ENCODE measurements around the gene CLDN1. TPM values are rescaled to one million over a fixed set of nuclear protein-coding genes. Genes with fewer than 3 reads are reported as not detected.
"Not testable (repeated sequence)": the region's sequence is repeated elsewhere in the genome, so short reads cannot be mapped to it uniquely, and the experiment has no call there.

CLDN1 gene
- total RNA-seq, 1 experiment from 2014 or later: 0.14 TPM

- no peak for DNase-seq (ENCODE audit: low spot score)
Measured at GRCh38 chr3:190293621-190294020, 28.6 kb downstream of the CLDN1 start.

GRCh38 chr3:190291994-190292584 is 30.2 kb downstream of the CLDN1 start:
- no peak for DNase-seq (ENCODE audit: low spot score)

- DNase-seq (ENCODE audit: low spot score): no peak
Measured at GRCh38 chr3:190289989-190290388, 32.3 kb downstream of the CLDN1 start.

GRCh38 chr3:190288836-190289235 is 33.4 kb downstream of the CLDN1 start:
- no peak for DNase-seq (ENCODE audit: low spot score)

GRCh38 chr3:190286014-190286413 is 36.2 kb downstream of the CLDN1 start:
- DNase-seq (ENCODE audit: low spot score): no peak

- no peak for DNase-seq (ENCODE audit: low spot score)
Measured at GRCh38 chr3:190281308-190282051, 40.8 kb downstream of the CLDN1 start.

- DNase-seq (ENCODE audit: low spot score): no peak
Measured at GRCh38 chr3:190279690-190280089, 42.6 kb downstream of the CLDN1 start.

- DNase-seq (ENCODE audit: low spot score): no peak
Measured at GRCh38 chr3:190272747-190273146, 49.5 kb downstream of the CLDN1 start.

GRCh38 chr3:190269101-190269500 is 53.1 kb downstream of the CLDN1 start:
- no peak for DNase-seq (ENCODE audit: low spot score)

- DNase-seq (ENCODE audit: low spot score): not testable (repeated sequence)
Measured at GRCh38 chr3:190267464-190267863, 54.8 kb downstream of the CLDN1 start.

GRCh38 chr3:190266913-190267290 is 55.3 kb downstream of the CLDN1 start:
- no peak for DNase-seq (ENCODE audit: low spot score)

GRCh38 chr3:190266265-190266912 is 55.9 kb downstream of the CLDN1 start:
- DNase-seq (ENCODE audit: low spot score): no peak

- peak; percentile 77 for DNase-seq (ENCODE audit: low spot score)
Measured at GRCh38 chr3:190265796-190266195, 56.5 kb downstream of the CLDN1 start.

GRCh38 chr3:190265126-190265525 is 57.1 kb downstream of the CLDN1 start:
- DNase-seq (ENCODE audit: low spot score): no peak

- no peak for DNase-seq (ENCODE audit: low spot score)
Measured at GRCh38 chr3:190261740-190262139, 60.5 kb downstream of the CLDN1 start.

GRCh38 chr3:190261015-190261414 is 61.2 kb downstream of the CLDN1 start:
- DNase-seq (ENCODE audit: low spot score): no peak

GRCh38 chr3:190260301-190260700 is 61.9 kb downstream of the CLDN1 start:
- DNase-seq (ENCODE audit: low spot score): no peak

GRCh38 chr3:190258634-190259033 is 63.6 kb downstream of the CLDN1 start:
- no peak for DNase-seq (ENCODE audit: low spot score)

Other genes with a start within 250 kb of the CLDN1 start
- 22.7 and 28.7 TPM in 2 replicates for gene P3H2, start 201.5 kb downstream of the CLDN1 start, total RNA-seq (2014; rRNA removed; shearing (Covaris generic))
- 0.15 TPM in 1 of 2 replicates, not detected in the other for gene CLDN16, start 65.7 kb upstream of the CLDN1 start, total RNA-seq (2014; rRNA removed; shearing (Covaris generic))
- gene TMEM207, start 127.5 kb upstream of the CLDN1 start, total RNA-seq (2014; rRNA removed; shearing (Covaris generic)): not detected in 2 replicates
- gene IL1RAP, start 191.6 kb upstream of the CLDN1 start, total RNA-seq (2014; rRNA removed; shearing (Covaris generic)): 12.1 and 13.3 TPM in 2 replicates